Measurements from ENCODE around the gene IGHMBP2. TPM values are rescaled to one million over a fixed set of nuclear protein-coding genes. Genes with fewer than 3 reads are reported as not detected.
"Not testable (repeated sequence)": the region's sequence is repeated elsewhere in the genome, so short reads cannot be mapped to it uniquely, and the experiment has no call there.

The IGHMBP2 gene
- total RNA-seq, 6 experiments from 2014 or later: 11.9 to 15.4 (median 14.1) TPM

- Mint-ChIP-seq H3K9me3 (no peaks in the 10 kb centered on the region), H3K4me1 (ENCODE audit: low read depth) (peaks cover 13% of the 10 kb centered on the region), H3K4me3 (no peak overlapping the region), H3K27me3 (ENCODE audit: insufficient read depth) (peaks cover 33% of the 10 kb centered on the region), H3K36me3 (ENCODE audit: low read depth) (peaks cover 4% of the 10 kb centered on the region; the same call in 1 of the 2 replicates), H3K27ac (no peak overlapping the region)
- TF ChIP-seq CTCF (IDR thresholded peaks at IDR 0.05): no peak
- no peak for DNase-seq
Measured at GRCh38 chr11:68970921-68971636, 67.4 kb downstream of the IGHMBP2 start.

GRCh38 chr11:68973219-68973618 lies 69.5 kb downstream of the IGHMBP2 start:
- no peak overlapping the region for H3K27ac Mint-ChIP-seq
- peaks cover 31% of the 10 kb centered on the region for H3K27me3 Mint-ChIP-seq (ENCODE audit: insufficient read depth)
- no peaks in the 10 kb centered on the region for H3K9me3 Mint-ChIP-seq

GRCh38 chr11:68973706-68974105 lies 70.0 kb downstream of the IGHMBP2 start:
- H3K27ac Mint-ChIP-seq; H3K9me3 Mint-ChIP-seq; H3K36me3 Mint-ChIP-seq (ENCODE audit: low read depth); H3K4me3 Mint-ChIP-seq; DNase-seq; H3K4me1 Mint-ChIP-seq (ENCODE audit: low read depth): not testable (repeated sequence)
- H3K27me3 Mint-ChIP-seq (ENCODE audit: insufficient read depth): peaks cover 36% of the 10 kb centered on the region

More at GRCh38 chr11:68973219-68973618, 69.5 kb downstream of the IGHMBP2 start:
- no peak for TF ChIP-seq CTCF (IDR thresholded peaks at IDR 0.05)
- Mint-ChIP-seq H3K36me3 (ENCODE audit: low read depth) (peaks cover 4% of the 10 kb centered on the region; the same call in 1 of the 2 replicates), H3K4me1 (ENCODE audit: low read depth) (peaks cover 13% of the 10 kb centered on the region), H3K4me3 (no peak overlapping the region)
- DNase-seq: no peak

GRCh38 chr11:68974421-68975194 lies 70.9 kb downstream of the IGHMBP2 start:
- Mint-ChIP-seq H3K36me3 (ENCODE audit: low read depth) (peaks cover 4% of the 10 kb centered on the region; the same call in 1 of the 2 replicates), H3K27me3 (ENCODE audit: insufficient read depth) (peaks cover 42% of the 10 kb centered on the region), H3K4me3 (no peak overlapping the region), H3K27ac (no peak overlapping the region), H3K4me1 (ENCODE audit: low read depth) (peaks cover 6% of the 10 kb centered on the region), H3K9me3 (no peaks in the 10 kb centered on the region)
- TF ChIP-seq CTCF (IDR thresholded peaks at IDR 0.05): no peak
- DNase-seq: peak; percentile 37

GRCh38 chr11:68976095-68976494 lies 72.4 kb downstream of the IGHMBP2 start:
- no peaks in the 10 kb centered on the region for H3K9me3 Mint-ChIP-seq
- no peak overlapping the region for H3K27ac Mint-ChIP-seq
- H3K4me1 Mint-ChIP-seq (ENCODE audit: low read depth): peaks cover 6% of the 10 kb centered on the region
- peaks cover 44% of the 10 kb centered on the region for H3K27me3 Mint-ChIP-seq (ENCODE audit: insufficient read depth)
- TF ChIP-seq CTCF (IDR thresholded peaks at IDR 0.05): no peak
- H3K4me3 Mint-ChIP-seq: no peak overlapping the region
- H3K36me3 Mint-ChIP-seq (ENCODE audit: low read depth): peaks cover 4% of the 10 kb centered on the region; the same call in 1 of the 2 replicates
- DNase-seq: no peak

- Mint-ChIP-seq H3K4me1 (ENCODE audit: low read depth) (peaks cover 6% of the 10 kb centered on the region), H3K27ac (no peak overlapping the region), H3K36me3 (ENCODE audit: low read depth) (peaks cover 4% of the 10 kb centered on the region; the same call in 1 of the 2 replicates), H3K4me3 (no peak overlapping the region), H3K9me3 (no peaks in the 10 kb centered on the region), H3K27me3 (ENCODE audit: insufficient read depth) (peaks cover 40% of the 10 kb centered on the region)
- no peak for DNase-seq
- no peak for TF ChIP-seq CTCF (IDR thresholded peaks at IDR 0.05)
Measured at GRCh38 chr11:68976563-68976962, 72.9 kb downstream of the IGHMBP2 start.
